GM23338 (cell line): ENCODE measurements around the gene KRT31.

ENCODE experiments used
- CTCF ChIP-seq, 2 experiments: fragments of 200-600 bp in 1 of 2; sonication (generic) in 1 of 2; conservative IDR thresholded peaks; 2 replicates each; pipeline versions ENCODE4 v1.5.1 to v1.6.1; 2016 to 2017; ENCODE audit warnings: antibody characterized with exemption in 2 of 2, low read depth in 2 of 2, mild to moderate bottlenecking in 2 of 2, moderate library complexity in 1 of 2
- ETS1 ChIP-seq: IDR thresholded peaks from 2 replicates; pipeline ENCODE4 v1.6.1; 2016; ENCODE audit warnings: antibody characterized with exemption
- EZH2 ChIP-seq: fragments of 200-600 bp; sonication (generic); IDR thresholded peaks from one replicate; pipeline ENCODE4 v1.8.0; 2017; ENCODE audit warnings: antibody characterized with exemption, mild to moderate bottlenecking, low read depth; ENCODE audit not compliant: unreplicated experiment
- EZH2phosphoT487 ChIP-seq: fragments of 200-600 bp; sonication (generic); IDR thresholded peaks from one replicate; pipeline ENCODE4 v1.8.1; 2018; ENCODE audit warnings: antibody characterized with exemption; ENCODE audit not compliant: unreplicated experiment
- REST ChIP-seq: IDR thresholded peaks from one replicate; pipeline ENCODE4 v1.6.1; 2018; ENCODE audit warnings: antibody characterized with exemption; ENCODE audit not compliant: unreplicated experiment

- TF ChIP-seq CTCF (conservative IDR thresholded peaks at IDR 0.05; ENCODE audit: low read depth in 2 of 2) (peak in 1 of 2 experiments; percentile 50; a peak in 2 of 4 replicates), EZH2 (no peak), REST (no peak), EZH2phosphoT487 (no peak), ETS1 (no peak)
These were observed 8.8 kb upstream of the KRT31 start for GRCh38 chr17:41406205-41406604.
